ENCODE measurements around the gene TRAF2. TPM values are rescaled to one million over a fixed set of nuclear protein-coding genes. Genes with fewer than 3 reads are reported as not detected.

The TRAF2 gene
- total and polyA plus RNA-seq, 2 of the 13 experiments (the other 11 are each of a cell fraction or from before 2014, with no cell fraction given), result 12.4 to 13.6 TPM

GRCh38 chr9:136861874-136862457 is 24.4 kb upstream of the TRAF2 start:
- no peak for DNase-seq (ENCODE audit: low spot score)
- Histone ChIP-seq H3K27ac (ENCODE audit: extremely low read length, insufficient read depth, low read length) (no peak overlapping the region), H3K9me3 (ENCODE audit: low read length) (no peaks in the 10 kb centered on the region), H3K79me2 (ENCODE audit: insufficient read depth, low read length) (peaks cover 20% of the 10 kb centered on the region), H4K20me1 (ENCODE audit: insufficient read depth, low read length) (0 out of 2 replicates have a peak, but pooled peaks cover 7% of the 10 kb centered on the region), H3K4me2 (ENCODE audit: low read depth, low read length) (no peak overlapping the region), H3K36me3 (replicated peaks in 1 of 2; ENCODE audit: control insufficient read depth in 1 of 2, insufficient read depth in 2 of 2, low read length in 2 of 2) (peaks cover 17 to 37% of the 10 kb centered on the region in 2 experiments), H2AFZ (ENCODE audit: low read length) (no peak overlapping the region), H3K9ac (ENCODE audit: insufficient read depth, low read depth, low read length) (no peak overlapping the region), H3K4me3 (replicated peaks in 1 of 3; ENCODE audit: insufficient read depth in 1 of 3, low read depth in 2 of 3, low read length in 3 of 3) (no peak overlapping the region), H3K4me1 (ENCODE audit: insufficient read depth, low read length) (peaks cover 39% of the 10 kb centered on the region), H3K27me3 (ENCODE audit: control insufficient read depth in 1 of 2, insufficient read depth in 2 of 2, low read length in 2 of 2) (no peaks in the 10 kb centered on the region)
- BruUV-seq (replicated peaks), result no TSS peak
- WGBS (ENCODE audit: low lambda C conversion rate), result 93% methylated on average over 26 of the region's 26 CpGs
- CTCF ChIA-PET (ENCODE audit: low intra/inter-chr PET ratio, low total read pairs), result no interaction called here
- intact Hi-C loops (cut with micrococcal nuclease; ENCODE audit: unreplicated experiment) (no loop called here), in situ Hi-C loops (cut with HindIII; ENCODE audit: extremely low pct_ligation_motif_present, low pct_unique_long_range_greater_than_20kb) (no loop called here)
- no peak for FAIRE-seq
- no peak for TF ChIP-seq MATR3 (CRISPR knock-in tag; IDR thresholded peaks at IDR 0.05)
- TF ChIP-seq FOXJ3 (CRISPR knock-in tag; IDR thresholded peaks at IDR 0.05; ENCODE audit: borderline replicate concordance), result no peak
- TF ChIP-seq, protein P1, sequence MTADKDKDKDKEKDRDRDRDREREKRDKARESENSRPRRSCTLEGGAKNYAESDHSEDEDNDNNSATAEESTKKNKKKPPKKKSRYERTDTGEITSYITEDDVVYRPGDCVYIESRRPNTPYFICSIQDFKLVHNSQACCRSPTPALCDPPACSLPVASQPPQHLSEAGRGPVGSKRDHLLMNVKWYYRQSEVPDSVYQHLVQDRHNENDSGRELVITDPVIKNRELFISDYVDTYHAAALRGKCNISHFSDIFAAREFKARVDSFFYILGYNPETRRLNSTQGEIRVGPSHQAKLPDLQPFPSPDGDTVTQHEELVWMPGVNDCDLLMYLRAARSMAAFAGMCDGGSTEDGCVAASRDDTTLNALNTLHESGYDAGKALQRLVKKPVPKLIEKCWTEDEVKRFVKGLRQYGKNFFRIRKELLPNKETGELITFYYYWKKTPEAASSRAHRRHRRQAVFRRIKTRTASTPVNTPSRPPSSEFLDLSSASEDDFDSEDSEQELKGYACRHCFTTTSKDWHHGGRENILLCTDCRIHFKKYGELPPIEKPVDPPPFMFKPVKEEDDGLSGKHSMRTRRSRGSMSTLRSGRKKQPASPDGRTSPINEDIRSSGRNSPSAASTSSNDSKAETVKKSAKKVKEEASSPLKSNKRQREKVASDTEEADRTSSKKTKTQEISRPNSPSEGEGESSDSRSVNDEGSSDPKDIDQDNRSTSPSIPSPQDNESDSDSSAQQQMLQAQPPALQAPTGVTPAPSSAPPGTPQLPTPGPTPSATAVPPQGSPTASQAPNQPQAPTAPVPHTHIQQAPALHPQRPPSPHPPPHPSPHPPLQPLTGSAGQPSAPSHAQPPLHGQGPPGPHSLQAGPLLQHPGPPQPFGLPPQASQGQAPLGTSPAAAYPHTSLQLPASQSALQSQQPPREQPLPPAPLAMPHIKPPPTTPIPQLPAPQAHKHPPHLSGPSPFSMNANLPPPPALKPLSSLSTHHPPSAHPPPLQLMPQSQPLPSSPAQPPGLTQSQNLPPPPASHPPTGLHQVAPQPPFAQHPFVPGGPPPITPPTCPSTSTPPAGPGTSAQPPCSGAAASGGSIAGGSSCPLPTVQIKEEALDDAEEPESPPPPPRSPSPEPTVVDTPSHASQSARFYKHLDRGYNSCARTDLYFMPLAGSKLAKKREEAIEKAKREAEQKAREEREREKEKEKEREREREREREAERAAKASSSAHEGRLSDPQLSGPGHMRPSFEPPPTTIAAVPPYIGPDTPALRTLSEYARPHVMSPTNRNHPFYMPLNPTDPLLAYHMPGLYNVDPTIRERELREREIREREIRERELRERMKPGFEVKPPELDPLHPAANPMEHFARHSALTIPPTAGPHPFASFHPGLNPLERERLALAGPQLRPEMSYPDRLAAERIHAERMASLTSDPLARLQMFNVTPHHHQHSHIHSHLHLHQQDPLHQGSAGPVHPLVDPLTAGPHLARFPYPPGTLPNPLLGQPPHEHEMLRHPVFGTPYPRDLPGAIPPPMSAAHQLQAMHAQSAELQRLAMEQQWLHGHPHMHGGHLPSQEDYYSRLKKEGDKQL (CRISPR knock-in tag; IDR thresholded peaks at IDR 0.05; ENCODE audit: low read depth), result no peak
- TF ChIP-seq MIXL1 (CRISPR knock-in tag; IDR thresholded peaks at IDR 0.05), result no peak
- TF ChIP-seq AHR (CRISPR knock-in tag; IDR thresholded peaks at IDR 0.05), result no peak
- no peak for TF ChIP-seq ZNF547 (CRISPR knock-in tag; IDR thresholded peaks at IDR 0.05)
- 0 out of 2 replicates have a peak, but pooled peaks have one; percentile 8 for TF ChIP-seq HNRNPL (IDR thresholded peaks at IDR 0.05; ENCODE audit: low read depth, low read length)
- POLR2A ChIA-PET, result interaction anchor here (0.8 to 5.0 kb wide), 6 partner anchors 8 to 20 kb away, joined by 3 to 29 read pairs (median 4); no protein-coding TSS in a partner anchor
- ATAC-seq, result no peak
